Muscle layer of duodenum (tissue), 2 donors: ENCODE data around the gene BACE1-AS.
"Not testable (repeated sequence)": the region's sequence is repeated elsewhere in the genome, so short reads cannot be mapped to it uniquely, and the experiment has no call there.

ENCODE experiments used
- H3K27ac ChIP-seq: one replicate; pipeline ENCODE4 v1.7.0; 2013; ENCODE audit warnings: mild to moderate bottlenecking, low read length
- H3K27me3 ChIP-seq: one replicate; pipeline ENCODE4 v1.7.0; 2013; ENCODE audit warnings: low read depth, mild to moderate bottlenecking, control low read depth, low read length
- H3K36me3 ChIP-seq, 2 donors: one replicate each; pipeline ENCODE4 v1.7.0; 2013; ENCODE audit warnings: low read length in 2 of 2, control low read depth in 1 of 2, mild to moderate bottlenecking in 1 of 2; ENCODE audit not compliant: insufficient read depth in 2 of 2, control insufficient read depth in 1 of 2
- H3K4me1 ChIP-seq, 2 donors: one replicate each; pipeline ENCODE4 v1.7.0; 2013; ENCODE audit warnings: low read length in 2 of 2, mild to moderate bottlenecking in 2 of 2, control low read depth in 1 of 2, moderate library complexity in 1 of 2; ENCODE audit not compliant: insufficient read depth in 2 of 2, control insufficient read depth in 1 of 2
- H3K4me3 ChIP-seq, 2 donors: one replicate each; pipeline ENCODE4 v1.7.0; 2013; ENCODE audit warnings: low read length in 2 of 2, low read depth in 1 of 2, mild to moderate bottlenecking in 1 of 2
- H3K9me3 ChIP-seq, 2 donors: one replicate each; pipeline ENCODE4 v1.7.0; 2013; ENCODE audit warnings: low read length in 2 of 2, control low read depth in 1 of 2, mild to moderate bottlenecking in 1 of 2; ENCODE audit not compliant: control insufficient read depth in 1 of 2
- donor health status: healthy.

BACE1-AS gene

GRCh38 chr11:117290809-117291396 lies at the start of gene BACE1-AS:
BACE1-AS (plus strand) TSS chr11:117291346.
- H3K27ac ChIP-seq = no peak within 1 kb of the TSS
- H3K9me3 ChIP-seq = no peaks in the 10 kb centered on the region
- H3K4me1 ChIP-seq = no peaks in the 10 kb centered on the region
- no peaks in the 10 kb centered on the region for H3K27me3 ChIP-seq
- H3K4me3 ChIP-seq = no peak within 1 kb of the TSS
- H3K36me3 ChIP-seq = peaks cover 41 to 63% of the 10 kb centered on the region in 2 donors

GRCh38 chr11:117248341-117248740 lies 42.8 kb upstream of the BACE1-AS start:
- Histone ChIP-seq H3K27me3 (no peaks in the 10 kb centered on the region), H3K36me3 (peaks cover 25 to 50% of the 10 kb centered on the region in 2 donors), H3K27ac (no peak overlapping the region), H3K4me3 (no peak overlapping the region), H3K4me1 (no peaks in the 10 kb centered on the region), H3K9me3 (no peaks in the 10 kb centered on the region)

- peaks cover 21 to 43% of the 10 kb centered on the region in 2 donors for H3K36me3 ChIP-seq
- no peaks in the 10 kb centered on the region for H3K9me3 ChIP-seq
- no peaks in the 10 kb centered on the region for H3K4me1 ChIP-seq
- H3K27ac ChIP-seq = no peak overlapping the region
- H3K4me3 ChIP-seq = no peak overlapping the region
- H3K27me3 ChIP-seq = no peaks in the 10 kb centered on the region
These were observed 41.6 kb upstream of the BACE1-AS start for GRCh38 chr11:117249571-117249970.

GRCh38 chr11:117251506-117251905 lies 39.6 kb upstream of the BACE1-AS start:
- H3K4me1 ChIP-seq = no peaks in the 10 kb centered on the region
- no peak overlapping the region for H3K4me3 ChIP-seq
- no peaks in the 10 kb centered on the region for H3K27me3 ChIP-seq
- H3K27ac ChIP-seq = no peak overlapping the region
- H3K36me3 ChIP-seq = peaks cover 11 to 32% of the 10 kb centered on the region in 2 donors
- no peaks in the 10 kb centered on the region for H3K9me3 ChIP-seq

GRCh38 chr11:117255966-117256365 lies 35.2 kb upstream of the BACE1-AS start:
- Histone ChIP-seq H3K4me1 (no peaks in the 10 kb centered on the region), H3K27ac (no peak overlapping the region), H3K4me3 (no peak overlapping the region)

GRCh38 chr11:117256573-117256972 lies 34.6 kb upstream of the BACE1-AS start:
- peaks cover 0 to 8% of the 10 kb centered on the region in 2 donors for H3K36me3 ChIP-seq
- no peaks in the 10 kb centered on the region for H3K27me3 ChIP-seq

More at GRCh38 chr11:117255966-117256365, 35.2 kb upstream of the BACE1-AS start:
- H3K27me3 ChIP-seq = no peaks in the 10 kb centered on the region
- H3K9me3 ChIP-seq = no peaks in the 10 kb centered on the region
- peaks cover 0 to 8% of the 10 kb centered on the region in 2 donors for H3K36me3 ChIP-seq

GRCh38 chr11:117258576-117258975 lies 32.6 kb upstream of the BACE1-AS start:
- Histone ChIP-seq H3K27me3 (no peaks in the 10 kb centered on the region), H3K27ac (no peak overlapping the region), H3K4me1 (no peaks in the 10 kb centered on the region), H3K4me3 (no peak overlapping the region), H3K9me3 (no peaks in the 10 kb centered on the region), H3K36me3 (peaks cover 0 to 8% of the 10 kb centered on the region in 2 donors)

More at GRCh38 chr11:117256573-117256972, 34.6 kb upstream of the BACE1-AS start:
- H3K27ac ChIP-seq = no peak overlapping the region
- H3K4me3 ChIP-seq = no peak overlapping the region
- no peaks in the 10 kb centered on the region for H3K4me1 ChIP-seq
- no peaks in the 10 kb centered on the region for H3K9me3 ChIP-seq

GRCh38 chr11:117259417-117259816 lies 31.7 kb upstream of the BACE1-AS start:
- H3K4me1 ChIP-seq = no peaks in the 10 kb centered on the region
- H3K36me3 ChIP-seq = peaks cover 0 to 8% of the 10 kb centered on the region in 2 donors
- no peaks in the 10 kb centered on the region for H3K9me3 ChIP-seq
- H3K27ac ChIP-seq = no peak overlapping the region
- no peaks in the 10 kb centered on the region for H3K27me3 ChIP-seq
- no peak overlapping the region for H3K4me3 ChIP-seq

- not testable (repeated sequence) for H3K9me3 ChIP-seq, H3K27ac ChIP-seq, H3K27me3 ChIP-seq, H3K36me3 ChIP-seq, H3K4me1 ChIP-seq, H3K4me3 ChIP-seq
These were observed 26.4 kb upstream of the BACE1-AS start for GRCh38 chr11:117264624-117265323.

GRCh38 chr11:117265745-117266144 lies 25.4 kb upstream of the BACE1-AS start:
- Histone ChIP-seq H3K36me3 (no peaks in the 10 kb centered on the region), H3K27ac (no peak overlapping the region)

GRCh38 chr11:117269856-117270255 lies 21.3 kb upstream of the BACE1-AS start:
- H3K27me3 ChIP-seq = no peaks in the 10 kb centered on the region
- no peak overlapping the region for H3K27ac ChIP-seq
- no peaks in the 10 kb centered on the region for H3K9me3 ChIP-seq
- H3K4me1 ChIP-seq = no peaks in the 10 kb centered on the region
- peaks cover 0 to 14% of the 10 kb centered on the region in 2 donors for H3K36me3 ChIP-seq
- H3K4me3 ChIP-seq = no peak overlapping the region

More at GRCh38 chr11:117265745-117266144, 25.4 kb upstream of the BACE1-AS start:
- no peaks in the 10 kb centered on the region for H3K27me3 ChIP-seq
- no peaks in the 10 kb centered on the region for H3K4me1 ChIP-seq
- H3K4me3 ChIP-seq = no peak overlapping the region
- H3K9me3 ChIP-seq = no peaks in the 10 kb centered on the region
